ENCODE measurements around the gene PADI6.

Gene PADI6

GRCh38 chr1:17377325-17377953 lies 5.4 kb downstream of the PADI6 start:
- no peak for DNase-seq
- no peak overlapping the region for H3K4me3 ChIP-seq (ENCODE audit: control insufficient read depth in 1 of 7, extremely low read depth in 1 of 7, insufficient read depth in 4 of 7, low read depth in 2 of 7, low read length in 6 of 7)
- H3K9me3 ChIP-seq (ENCODE audit: control extremely low read depth in 1 of 5, control insufficient read depth in 4 of 5, insufficient read depth in 2 of 5, low read depth in 1 of 5, low read length in 4 of 5): no peaks in the 10 kb centered on the region
- 66% methylated on average over 14 of the region's 16 CpGs for WGBS (ENCODE audit: insufficient coverage)
- no peak overlapping the region for H3K27ac ChIP-seq (ENCODE audit: insufficient read depth in 1 of 2, low read depth in 1 of 2, low read length in 2 of 2, poor library complexity in 1 of 2, severe bottlenecking in 2 of 2)
- H3K27me3 ChIP-seq (replicated peaks in 2 of 5; ENCODE audit: control insufficient read depth in 4 of 5, insufficient read depth in 5 of 5, low read length in 4 of 5): peaks cover 0 to 7% (median 2%) of the 10 kb centered on the region in 5 experiments
- POLR2A ChIA-PET: no interaction called here
- CTCF ChIA-PET: interaction anchor here (0.5 kb wide), 1 partner anchor 248 kb away, joined by 3 read pairs; no protein-coding TSS in a partner anchor
- no peaks in the 10 kb centered on the region for H3K4me1 ChIP-seq (ENCODE audit: control extremely low read depth in 1 of 4, control insufficient read depth in 4 of 4, insufficient read depth in 4 of 4, low read length in 3 of 4)
- H3K36me3 ChIP-seq (ENCODE audit: control insufficient read depth in 4 of 4, insufficient read depth in 4 of 4, low read length in 3 of 4): no peaks in the 10 kb centered on the region

GRCh38 chr1:17381161-17381560 lies 9.2 kb downstream of the PADI6 start:
- 100% methylated on average over 1 of the region's 2 CpGs for WGBS (ENCODE audit: insufficient coverage)
- Histone ChIP-seq H3K36me3 (ENCODE audit: control insufficient read depth in 4 of 4, insufficient read depth in 4 of 4, low read length in 3 of 4) (no peaks in the 10 kb centered on the region), H3K4me1 (ENCODE audit: control extremely low read depth in 1 of 4, control insufficient read depth in 4 of 4, insufficient read depth in 4 of 4, low read length in 3 of 4) (no peaks in the 10 kb centered on the region), H3K27me3 (replicated peaks in 2 of 5; ENCODE audit: control insufficient read depth in 4 of 5, insufficient read depth in 5 of 5, low read length in 4 of 5) (peaks cover 0 to 7% (median 2%) of the 10 kb centered on the region in 5 experiments), H3K9me3 (ENCODE audit: control extremely low read depth in 1 of 5, control insufficient read depth in 4 of 5, insufficient read depth in 2 of 5, low read depth in 1 of 5, low read length in 4 of 5) (no peaks in the 10 kb centered on the region), H3K27ac (ENCODE audit: insufficient read depth in 1 of 2, low read depth in 1 of 2, low read length in 2 of 2, poor library complexity in 1 of 2, severe bottlenecking in 2 of 2) (no peak overlapping the region), H3K4me3 (ENCODE audit: control insufficient read depth in 1 of 7, extremely low read depth in 1 of 7, insufficient read depth in 4 of 7, low read depth in 2 of 7, low read length in 6 of 7) (no peak overlapping the region)
- ChIA-PET CTCF (interaction anchor here (1.2 to 1.3 kb wide), 2 partner anchors 9 to 11 kb away, joined by 3 to 4 read pairs; partner anchors contain the start of gene PADI6), POLR2A (no interaction called here)
- no peak for DNase-seq

GRCh38 chr1:17392199-17392740 lies 20.3 kb downstream of the PADI6 start:
- Histone ChIP-seq H3K4me1 (ENCODE audit: control extremely low read depth in 1 of 4, control insufficient read depth in 4 of 4, insufficient read depth in 4 of 4, low read length in 3 of 4) (no peaks in the 10 kb centered on the region), H3K36me3 (ENCODE audit: control insufficient read depth in 4 of 4, insufficient read depth in 4 of 4, low read length in 3 of 4) (no peaks in the 10 kb centered on the region), H3K9me3 (ENCODE audit: control extremely low read depth in 1 of 5, control insufficient read depth in 4 of 5, insufficient read depth in 2 of 5, low read depth in 1 of 5, low read length in 4 of 5) (no peaks in the 10 kb centered on the region), H3K4me3 (ENCODE audit: control insufficient read depth in 1 of 7, extremely low read depth in 1 of 7, insufficient read depth in 4 of 7, low read depth in 2 of 7, low read length in 6 of 7) (no peak overlapping the region), H3K27ac (ENCODE audit: insufficient read depth in 1 of 2, low read depth in 1 of 2, low read length in 2 of 2, poor library complexity in 1 of 2, severe bottlenecking in 2 of 2) (no peak overlapping the region), H3K27me3 (replicated peaks in 2 of 5; ENCODE audit: control insufficient read depth in 4 of 5, insufficient read depth in 5 of 5, low read length in 4 of 5) (peaks cover 0 to 5% (median 0%) of the 10 kb centered on the region in 5 experiments)
- 73% methylated on average over 9 of the region's 10 CpGs for WGBS (ENCODE audit: insufficient coverage)
- CTCF ChIA-PET: interaction anchor here (1.0 to 1.6 kb wide), 2 partner anchors 9 to 13 kb away, joined by 3 to 4 read pairs; no protein-coding TSS in a partner anchor
- DNase-seq: no peak
- POLR2A ChIA-PET: no interaction called here

- Histone ChIP-seq H3K9me3 (ENCODE audit: control extremely low read depth in 1 of 5, control insufficient read depth in 4 of 5, insufficient read depth in 2 of 5, low read depth in 1 of 5, low read length in 4 of 5) (no peaks in the 10 kb centered on the region), H3K4me1 (ENCODE audit: control extremely low read depth in 1 of 4, control insufficient read depth in 4 of 4, insufficient read depth in 4 of 4, low read length in 3 of 4) (no peaks in the 10 kb centered on the region), H3K4me3 (ENCODE audit: control insufficient read depth in 1 of 7, extremely low read depth in 1 of 7, insufficient read depth in 4 of 7, low read depth in 2 of 7, low read length in 6 of 7) (no peak overlapping the region), H3K36me3 (ENCODE audit: control insufficient read depth in 4 of 4, insufficient read depth in 4 of 4, low read length in 3 of 4) (no peaks in the 10 kb centered on the region), H3K27me3 (replicated peaks in 2 of 5; ENCODE audit: control insufficient read depth in 4 of 5, insufficient read depth in 5 of 5, low read length in 4 of 5) (peaks cover 0 to 5% (median 0%) of the 10 kb centered on the region in 5 experiments), H3K27ac (ENCODE audit: insufficient read depth in 1 of 2, low read depth in 1 of 2, low read length in 2 of 2, poor library complexity in 1 of 2, severe bottlenecking in 2 of 2) (no peak overlapping the region)
- POLR2A ChIA-PET: no interaction called here
- no peak for DNase-seq
- 72% methylated on average over 8 of the region's 8 CpGs for WGBS (ENCODE audit: insufficient coverage)
- CTCF ChIA-PET: interaction anchor here (0.9 to 1.6 kb wide), 2 partner anchors 10 to 11 kb away, joined by 3 to 4 read pairs; no protein-coding TSS in a partner anchor
Measured at GRCh38 chr1:17393230-17393629, 21.2 kb downstream of the PADI6 start.

- Histone ChIP-seq H3K27me3 (replicated peaks in 2 of 5; ENCODE audit: control insufficient read depth in 4 of 5, insufficient read depth in 5 of 5, low read length in 4 of 5) (no peaks in the 10 kb centered on the region), H3K4me1 (ENCODE audit: control extremely low read depth in 1 of 4, control insufficient read depth in 4 of 4, insufficient read depth in 4 of 4, low read length in 3 of 4) (no peaks in the 10 kb centered on the region), H3K27ac (ENCODE audit: insufficient read depth in 1 of 2, low read depth in 1 of 2, low read length in 2 of 2, poor library complexity in 1 of 2, severe bottlenecking in 2 of 2) (no peak overlapping the region), H3K9me3 (ENCODE audit: control extremely low read depth in 1 of 5, control insufficient read depth in 4 of 5, insufficient read depth in 2 of 5, low read depth in 1 of 5, low read length in 4 of 5) (no peaks in the 10 kb centered on the region), H3K36me3 (ENCODE audit: control insufficient read depth in 4 of 4, insufficient read depth in 4 of 4, low read length in 3 of 4) (no peaks in the 10 kb centered on the region), H3K4me3 (ENCODE audit: control insufficient read depth in 1 of 7, extremely low read depth in 1 of 7, insufficient read depth in 4 of 7, low read depth in 2 of 7, low read length in 6 of 7) (no peak overlapping the region)
- WGBS (ENCODE audit: insufficient coverage): 100% methylated on average over 4 of the region's 7 CpGs
- ChIA-PET CTCF (interaction anchor here (2.8 kb wide), 1 partner anchor 9 kb away, joined by 11 read pairs; no protein-coding TSS in a partner anchor), POLR2A (no interaction called here)
- no peak for DNase-seq
Measured at GRCh38 chr1:17397910-17398695, 26.1 kb downstream of the PADI6 start.

GRCh38 chr1:17400725-17401341 lies 28.8 kb downstream of the PADI6 start:
- peaks cover 0 to 2% (median 0%) of the 10 kb centered on the region in 4 experiments for H3K36me3 ChIP-seq (ENCODE audit: control insufficient read depth in 4 of 4, insufficient read depth in 4 of 4, low read length in 3 of 4)
- CTCF ChIA-PET: interaction anchor here (0.6 to 1.8 kb wide), 4 partner anchors 30 to 331 kb away, joined by 3 to 4 read pairs (median 4); no protein-coding TSS in a partner anchor
- H3K9me3 ChIP-seq (ENCODE audit: control extremely low read depth in 1 of 5, control insufficient read depth in 4 of 5, insufficient read depth in 2 of 5, low read depth in 1 of 5, low read length in 4 of 5): no peaks in the 10 kb centered on the region
- over 99% methylated on average over 11 of the region's 11 CpGs for WGBS (ENCODE audit: insufficient coverage)
- POLR2A ChIA-PET: no interaction called here
- H3K4me3 ChIP-seq (ENCODE audit: control insufficient read depth in 1 of 7, extremely low read depth in 1 of 7, insufficient read depth in 4 of 7, low read depth in 2 of 7, low read length in 6 of 7): no peak overlapping the region
- no peak overlapping the region for H3K27ac ChIP-seq (ENCODE audit: insufficient read depth in 1 of 2, low read depth in 1 of 2, low read length in 2 of 2, poor library complexity in 1 of 2, severe bottlenecking in 2 of 2)
- no peak for DNase-seq
- H3K4me1 ChIP-seq (ENCODE audit: control extremely low read depth in 1 of 4, control insufficient read depth in 4 of 4, insufficient read depth in 4 of 4, low read length in 3 of 4): peaks cover 0 to under 1% (median 0%) of the 10 kb centered on the region in 4 experiments
- H3K27me3 ChIP-seq (replicated peaks in 2 of 5; ENCODE audit: control insufficient read depth in 4 of 5, insufficient read depth in 5 of 5, low read length in 4 of 5): no peaks in the 10 kb centered on the region

All from common myeloid progenitor, CD34-positive (primary cell).